ENCODE data around the gene PIAS4.

The PIAS4 gene

DNA sequence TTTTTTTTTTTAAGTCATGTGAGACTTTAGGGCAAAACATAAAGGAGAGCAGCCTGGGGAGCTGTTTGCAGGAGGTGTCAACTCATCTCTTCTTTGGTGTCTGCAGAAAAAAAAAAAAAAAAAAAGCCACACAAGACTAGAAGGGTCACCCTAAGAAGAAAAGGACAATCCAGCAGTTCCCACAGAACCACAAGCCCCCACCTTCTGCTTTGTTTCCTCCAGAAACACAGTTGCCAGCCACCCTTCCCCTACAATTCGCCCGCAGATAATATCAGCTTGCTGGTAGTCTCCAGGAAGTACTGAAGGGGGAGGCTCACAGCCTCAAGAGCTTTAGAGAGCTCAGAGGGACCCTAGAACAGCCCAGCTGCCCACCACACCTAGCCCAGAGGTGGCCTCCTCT is 81.4 kb downstream of the PIAS4 start:
- no peak for DNase-seq (ENCODE audit: low read depth, low spot score)
- H3K4me3 ChIP-seq (ENCODE audit: low read depth, low read length): no peak overlapping the region
- TF ChIP-seq, protein P1, sequence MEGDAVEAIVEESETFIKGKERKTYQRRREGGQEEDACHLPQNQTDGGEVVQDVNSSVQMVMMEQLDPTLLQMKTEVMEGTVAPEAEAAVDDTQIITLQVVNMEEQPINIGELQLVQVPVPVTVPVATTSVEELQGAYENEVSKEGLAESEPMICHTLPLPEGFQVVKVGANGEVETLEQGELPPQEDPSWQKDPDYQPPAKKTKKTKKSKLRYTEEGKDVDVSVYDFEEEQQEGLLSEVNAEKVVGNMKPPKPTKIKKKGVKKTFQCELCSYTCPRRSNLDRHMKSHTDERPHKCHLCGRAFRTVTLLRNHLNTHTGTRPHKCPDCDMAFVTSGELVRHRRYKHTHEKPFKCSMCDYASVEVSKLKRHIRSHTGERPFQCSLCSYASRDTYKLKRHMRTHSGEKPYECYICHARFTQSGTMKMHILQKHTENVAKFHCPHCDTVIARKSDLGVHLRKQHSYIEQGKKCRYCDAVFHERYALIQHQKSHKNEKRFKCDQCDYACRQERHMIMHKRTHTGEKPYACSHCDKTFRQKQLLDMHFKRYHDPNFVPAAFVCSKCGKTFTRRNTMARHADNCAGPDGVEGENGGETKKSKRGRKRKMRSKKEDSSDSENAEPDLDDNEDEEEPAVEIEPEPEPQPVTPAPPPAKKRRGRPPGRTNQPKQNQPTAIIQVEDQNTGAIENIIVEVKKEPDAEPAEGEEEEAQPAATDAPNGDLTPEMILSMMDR (IDR thresholded peaks at IDR 0.05; ENCODE audit: low read depth, low read length): no peak
- in situ Hi-C loops (cut with HindIII; ENCODE audit: low sequenced_read_pairs): no loop called here

Data from astrocyte of the spinal cord (primary cell).